ENCODE results near the gene OR10J4. TPM values are rescaled to one million over a fixed set of nuclear protein-coding genes. Genes with fewer than 3 reads are reported as not detected.

The OR10J4 gene
- polyA plus RNA-seq, 1 donor (not counting 4 experiments of a cell fraction or from before 2014, with no cell fraction given) = not detected

DNA sequence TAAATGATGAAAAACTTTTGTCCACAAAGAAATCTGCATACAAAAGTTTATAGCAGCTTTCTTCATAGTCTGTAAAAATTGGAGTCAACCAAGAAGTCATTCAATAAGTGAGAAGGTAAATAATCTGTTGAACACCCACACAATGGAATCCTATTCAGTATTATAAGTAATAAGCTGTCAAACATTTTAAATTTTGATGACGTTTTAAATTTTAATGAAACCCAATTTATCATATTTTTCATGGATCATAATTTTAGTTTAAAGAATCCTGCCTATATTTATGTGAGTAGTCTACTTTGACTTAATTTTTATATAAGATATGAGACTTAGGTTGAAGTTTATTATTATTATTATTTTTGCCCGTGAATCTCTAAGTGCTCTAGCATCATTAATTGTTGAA is 27.5 kb downstream of the OR10J4 start:
- H3K9me1 ChIP-seq (ENCODE audit: control insufficient read depth, extremely low read depth, insufficient read depth, low read length) = no peaks in the 10 kb centered on the region
- H3K4me2 ChIP-seq (ENCODE audit: control insufficient read depth, extremely low read depth, insufficient read depth, low read depth, low read length) = no peak overlapping the region
- H3K27me3 ChIP-seq (ENCODE audit: control insufficient read depth, extremely low read depth, insufficient read depth, low read length) = no peaks in the 10 kb centered on the region
- no peak for DNase-seq (ENCODE audit: low read depth, low spot score)
- FAIRE-seq = no peak
- dilution Hi-C loops (cut with MboI; ENCODE audit: extremely low pct_ligation_motif_present, low sequenced_read_pairs) = no loop called here
- H4K20me1 ChIP-seq (ENCODE audit: control insufficient read depth, extremely low read depth, insufficient read depth, low read length) = no peaks in the 10 kb centered on the region
- no peaks in the 10 kb centered on the region for H3K79me2 ChIP-seq (ENCODE audit: control insufficient read depth, insufficient read depth, low read length)
- no peak overlapping the region for H3K27ac ChIP-seq (ENCODE audit: control insufficient read depth, insufficient read depth, low read length)
- H3K36me3 ChIP-seq (ENCODE audit: control insufficient read depth in 2 of 2, extremely low read depth in 1 of 2, insufficient read depth in 2 of 2, low read length in 2 of 2) = no peaks in the 10 kb centered on the region
- no peak overlapping the region for H3K4me3 ChIP-seq (ENCODE audit: control insufficient read depth in 2 of 3, extremely low read depth in 1 of 3, insufficient read depth in 2 of 3, low read depth in 1 of 3, low read length in 3 of 3)
- H3K9ac ChIP-seq (ENCODE audit: control insufficient read depth, extremely low read depth, insufficient read depth, low read length) = no peak overlapping the region
- TF ChIP-seq, protein P1, sequence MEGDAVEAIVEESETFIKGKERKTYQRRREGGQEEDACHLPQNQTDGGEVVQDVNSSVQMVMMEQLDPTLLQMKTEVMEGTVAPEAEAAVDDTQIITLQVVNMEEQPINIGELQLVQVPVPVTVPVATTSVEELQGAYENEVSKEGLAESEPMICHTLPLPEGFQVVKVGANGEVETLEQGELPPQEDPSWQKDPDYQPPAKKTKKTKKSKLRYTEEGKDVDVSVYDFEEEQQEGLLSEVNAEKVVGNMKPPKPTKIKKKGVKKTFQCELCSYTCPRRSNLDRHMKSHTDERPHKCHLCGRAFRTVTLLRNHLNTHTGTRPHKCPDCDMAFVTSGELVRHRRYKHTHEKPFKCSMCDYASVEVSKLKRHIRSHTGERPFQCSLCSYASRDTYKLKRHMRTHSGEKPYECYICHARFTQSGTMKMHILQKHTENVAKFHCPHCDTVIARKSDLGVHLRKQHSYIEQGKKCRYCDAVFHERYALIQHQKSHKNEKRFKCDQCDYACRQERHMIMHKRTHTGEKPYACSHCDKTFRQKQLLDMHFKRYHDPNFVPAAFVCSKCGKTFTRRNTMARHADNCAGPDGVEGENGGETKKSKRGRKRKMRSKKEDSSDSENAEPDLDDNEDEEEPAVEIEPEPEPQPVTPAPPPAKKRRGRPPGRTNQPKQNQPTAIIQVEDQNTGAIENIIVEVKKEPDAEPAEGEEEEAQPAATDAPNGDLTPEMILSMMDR (optimal IDR thresholded peaks at IDR 0.05 in 1 of 3, IDR thresholded peaks at IDR 0.05 in 1 of 3, conservative IDR thresholded peaks at IDR 0.05 in 1 of 3; ENCODE audit: extremely low read depth in 1 of 3, insufficient read depth in 2 of 3, low read length in 3 of 3) = no peak
- TF ChIP-seq EZH2 (IDR thresholded peaks at IDR 0.05; ENCODE audit: low read length) = no peak
- H3K4me1 ChIP-seq (ENCODE audit: control insufficient read depth, extremely low read depth, insufficient read depth, low read length) = no peaks in the 10 kb centered on the region
- no peaks in the 10 kb centered on the region for H3K9me3 ChIP-seq (ENCODE audit: control insufficient read depth, low read depth, low read length)
- H2AFZ ChIP-seq (ENCODE audit: control insufficient read depth, low read length) = no peak overlapping the region

DNA sequence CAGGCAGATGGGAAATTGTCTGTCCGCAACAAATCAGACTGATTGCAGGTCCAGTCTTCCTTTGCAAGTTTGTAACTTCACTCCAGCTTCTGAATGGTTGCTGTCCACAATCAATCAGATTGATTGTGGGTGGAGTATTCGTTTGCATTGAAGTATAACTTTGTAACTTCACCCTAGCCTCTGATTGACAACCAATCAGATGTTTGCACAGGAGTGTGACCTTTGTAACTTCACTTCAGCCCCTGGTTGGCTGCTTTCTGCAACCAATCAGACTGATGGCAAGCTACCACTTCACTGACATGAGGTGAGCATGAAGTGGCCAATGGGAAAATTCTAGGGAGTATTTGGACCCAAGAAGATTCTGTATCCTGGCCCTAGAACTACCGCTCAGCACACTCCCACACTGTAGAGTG is 33.2 kb downstream of the OR10J4 start:
- Histone ChIP-seq H3K27me3 (ENCODE audit: control insufficient read depth, extremely low read depth, insufficient read depth, low read length) (no peaks in the 10 kb centered on the region), H3K36me3 (ENCODE audit: control insufficient read depth in 2 of 2, extremely low read depth in 1 of 2, insufficient read depth in 2 of 2, low read length in 2 of 2) (no peaks in the 10 kb centered on the region), H3K9me3 (ENCODE audit: control insufficient read depth, low read depth, low read length) (no peaks in the 10 kb centered on the region), H3K4me2 (ENCODE audit: control insufficient read depth, extremely low read depth, insufficient read depth, low read depth, low read length) (no peak overlapping the region), H3K4me1 (ENCODE audit: control insufficient read depth, extremely low read depth, insufficient read depth, low read length) (no peaks in the 10 kb centered on the region), H2AFZ (ENCODE audit: control insufficient read depth, low read length) (no peak overlapping the region), H4K20me1 (ENCODE audit: control insufficient read depth, extremely low read depth, insufficient read depth, low read length) (no peaks in the 10 kb centered on the region), H3K4me3 (ENCODE audit: control insufficient read depth in 2 of 3, extremely low read depth in 1 of 3, insufficient read depth in 2 of 3, low read depth in 1 of 3, low read length in 3 of 3) (no peak overlapping the region), H3K9ac (ENCODE audit: control insufficient read depth, extremely low read depth, insufficient read depth, low read length) (no peak overlapping the region), H3K27ac (ENCODE audit: control insufficient read depth, insufficient read depth, low read length) (no peak overlapping the region), H3K79me2 (ENCODE audit: control insufficient read depth, insufficient read depth, low read length) (no peaks in the 10 kb centered on the region), H3K9me1 (ENCODE audit: control insufficient read depth, extremely low read depth, insufficient read depth, low read length) (no peaks in the 10 kb centered on the region)
- dilution Hi-C loops (cut with MboI; ENCODE audit: extremely low pct_ligation_motif_present, low sequenced_read_pairs) = no loop called here
- DNase-seq (ENCODE audit: low read depth, low spot score) = no peak
- no peak for FAIRE-seq
- TF ChIP-seq, protein P1 (optimal IDR thresholded peaks at IDR 0.05 in 1 of 3, IDR thresholded peaks at IDR 0.05 in 1 of 3, conservative IDR thresholded peaks at IDR 0.05 in 1 of 3; ENCODE audit: extremely low read depth in 1 of 3, insufficient read depth in 2 of 3, low read length in 3 of 3) = no peak
- TF ChIP-seq EZH2 (IDR thresholded peaks at IDR 0.05; ENCODE audit: low read length) = no peak
